GM23338 (cell line): ENCODE results near the gene NUMB. TPM values are rescaled to one million over a fixed set of nuclear protein-coding genes. Genes with fewer than 3 reads are reported as not detected.

Experiments
- ATAC-seq: fragments of 200-7000 bp; cut with Tn5 transposase; 3 replicates; pipeline ENCODE4 v1.9.1; 2020
- DNase-seq: peaks from one replicate; pipeline ENCODE4 v3.0.0-alpha.2; 2015; ENCODE audit warnings: low spot score
- H2AFZ ChIP-seq: fragments of 200-600 bp; sonication (generic); 2 replicates; pipeline ENCODE4 v1.8.0; 2016; ENCODE audit warnings: antibody characterized with exemption, mild to moderate bottlenecking, moderate library complexity
- H3F3A ChIP-seq: fragments of 200-600 bp; sonication (generic); replicated peaks from 2 replicates; pipeline ENCODE4 v1.8.0; 2017; ENCODE audit warnings: antibody characterized with exemption, mixed run types, low read depth
- H3K27ac ChIP-seq: fragments of 200-600 bp; sonication (generic); 2 replicates; pipeline ENCODE4 v1.6.1; 2016; ENCODE audit warnings: low read depth
- H3K27me3 ChIP-seq: fragments of 200-600 bp; sonication (generic); 2 replicates; pipeline ENCODE4 v1.8.0; 2016; ENCODE audit warnings: mild to moderate bottlenecking, mixed run types, moderate library complexity; ENCODE audit not compliant: insufficient read depth
- H3K36me3 ChIP-seq: fragments of 200-600 bp; sonication (generic); 2 replicates; pipeline ENCODE4 v1.8.0; 2016; ENCODE audit warnings: mild to moderate bottlenecking; ENCODE audit not compliant: insufficient read depth
- H3K4me1 ChIP-seq: fragments of 200-600 bp; sonication (generic); 2 replicates; pipeline ENCODE4 v1.8.0; 2016; ENCODE audit warnings: mild to moderate bottlenecking, moderate library complexity; ENCODE audit not compliant: insufficient read depth
- H3K4me2 ChIP-seq: fragments of 200-600 bp; sonication (generic); 2 replicates; pipeline ENCODE4 v1.7.1; 2017; ENCODE audit warnings: mixed run types
- H3K4me3 ChIP-seq: fragments of 200-600 bp; sonication (generic); 2 replicates; pipeline ENCODE4 v1.6.1; 2016; ENCODE audit warnings: mixed run types
- H3K79me2 ChIP-seq: fragments of 200-600 bp; sonication (generic); replicated peaks from 2 replicates; pipeline ENCODE4 v1.8.0; 2017; ENCODE audit warnings: mild to moderate bottlenecking; ENCODE audit not compliant: insufficient read depth
- H3K9me2 ChIP-seq: fragments of 200-600 bp; sonication (generic); 2 replicates; pipeline ENCODE4 v1.8.0; 2017; ENCODE audit not compliant: insufficient read depth
- H4K20me1 ChIP-seq: fragments of 200-600 bp; sonication (generic); replicated peaks from 2 replicates; pipeline ENCODE4 v1.8.0; 2017; ENCODE audit warnings: mild to moderate bottlenecking; ENCODE audit not compliant: insufficient read depth
- H3K27ac Mint-ChIP-seq: 2 replicates; pipeline ENCODE4 v1.8.0; 2020; ENCODE audit warnings: inconsistent platforms, mild to moderate bottlenecking, moderate library complexity, mixed read lengths
- H3K27me3 Mint-ChIP-seq: 3 replicates; pipeline ENCODE4 v1.8.0; 2022; ENCODE audit warnings: low read depth, mild to moderate bottlenecking, moderate library complexity, mixed read lengths, inconsistent platforms; ENCODE audit not compliant: insufficient read depth, poor library complexity
- H3K36me3 Mint-ChIP-seq: 3 replicates; pipeline ENCODE4 v1.8.0; 2021; ENCODE audit warnings: low read depth, mild to moderate bottlenecking, inconsistent platforms, moderate library complexity, mixed read lengths
- H3K4me1 Mint-ChIP-seq: 3 replicates; pipeline ENCODE4 v1.8.0; 2020; ENCODE audit warnings: mild to moderate bottlenecking, inconsistent platforms, mixed read lengths
- H3K4me3 Mint-ChIP-seq: 3 replicates; pipeline ENCODE4 v1.8.0; 2021; ENCODE audit warnings: moderate library complexity, mild to moderate bottlenecking, inconsistent platforms, mixed read lengths
- H3K9me3 Mint-ChIP-seq: 3 replicates; pipeline ENCODE4 v1.8.0; 2020; ENCODE audit warnings: moderate library complexity, mild to moderate bottlenecking, inconsistent platforms, mixed read lengths
- CREB1 ChIP-seq: fragments of 250-450 bp; sonication (Bioruptor Pico); IDR thresholded peaks from 2 replicates; pipeline ENCODE4 v1.5.0; 2020; ENCODE audit warnings: low read depth, mild to moderate bottlenecking, moderate library complexity
- EZH2 ChIP-seq: fragments of 200-600 bp; sonication (generic); IDR thresholded peaks from one replicate; pipeline ENCODE4 v1.8.0; 2017; ENCODE audit warnings: antibody characterized with exemption, mild to moderate bottlenecking, low read depth; ENCODE audit not compliant: unreplicated experiment
- EZH2phosphoT487 ChIP-seq: fragments of 200-600 bp; sonication (generic); IDR thresholded peaks from one replicate; pipeline ENCODE4 v1.8.1; 2018; ENCODE audit warnings: antibody characterized with exemption; ENCODE audit not compliant: unreplicated experiment
- JUNB ChIP-seq: IDR thresholded peaks from one replicate; pipeline ENCODE4 v1.6.1; 2016; ENCODE audit warnings: antibody characterized with exemption; ENCODE audit not compliant: unreplicated experiment
- NANOG ChIP-seq: IDR thresholded peaks from 2 replicates; pipeline ENCODE4 v1.6.1; 2016; ENCODE audit warnings: antibody characterized with exemption, borderline replicate concordance
- POLR2AphosphoS5 ChIP-seq: IDR thresholded peaks from 2 replicates; pipeline ENCODE4 v1.6.1; 2016; ENCODE audit warnings: antibody characterized with exemption, low read depth
- REST ChIP-seq: IDR thresholded peaks from one replicate; pipeline ENCODE4 v1.6.1; 2018; ENCODE audit warnings: antibody characterized with exemption; ENCODE audit not compliant: unreplicated experiment
- STAT1 ChIP-seq: IDR thresholded peaks from one replicate; pipeline ENCODE4 v1.6.1; 2016; ENCODE audit warnings: antibody characterized with exemption; ENCODE audit not compliant: unreplicated experiment
- ZNF331 ChIP-seq: fragments of 250-450 bp; sonication (Bioruptor Pico); IDR thresholded peaks from 2 replicates; pipeline ENCODE4 v1.5.0; 2020; ENCODE audit warnings: low read depth, mild to moderate bottlenecking, moderate library complexity
- polyA plus RNA-seq: library from polyadenylated mRNA; unstranded; fragments of >200 nt; fragmentation: Nextera tagmentation; extraction: Ambion mirVana; gene quantifications from 2 replicates; pipeline ENCODE4 v1.2.1, GENCODE V29; 2016
- total RNA-seq: library from RNA; depleted of rRNA; stranded (reverse); fragments of >200 nt; shearing (Covaris generic); gene quantifications from 2 replicates; pipeline ENCODE4 v1.2.3, GENCODE V29; 2014
- TF ChIP-seq, protein P1 (sequence below), 2 experiments: fragments of 200-600 bp in 1 of 2; sonication (generic) in 1 of 2; conservative IDR thresholded peaks; 2 replicates each; pipeline versions ENCODE4 v1.5.1 to v1.6.1; 2016 to 2017; ENCODE audit warnings: antibody characterized with exemption in 2 of 2, low read depth in 2 of 2, mild to moderate bottlenecking in 2 of 2, moderate library complexity in 1 of 2
- TF ChIP-seq, protein P2 (sequence below): IDR thresholded peaks from 2 replicates; pipeline ENCODE4 v1.6.1; 2016; ENCODE audit warnings: antibody characterized with exemption

NUMB gene
- total and polyA plus RNA-seq, 2 experiments from 2014 or later: 32.1 to 36.7 TPM

- Histone ChIP-seq H3F3A (peaks cover 15% of the 10 kb centered on the region; the same call in 1 of the 2 replicates), H3K27ac (no peak overlapping the region), H4K20me1 (peaks cover 8% of the 10 kb centered on the region; the same call in 1 of the 2 replicates), H2AFZ (no peak overlapping the region), H3K4me2 (no peak overlapping the region), H3K4me3 (no peak overlapping the region), H3K9me2 (no peaks in the 10 kb centered on the region), H3K4me1 (peaks cover 10% of the 10 kb centered on the region), H3K36me3 (peaks cover 5% of the 10 kb centered on the region; the same call in 1 of the 2 replicates), H3K27me3 (no peaks in the 10 kb centered on the region), H3K79me2 (no peaks in the 10 kb centered on the region)
- TF ChIP-seq ZNF331 (CRISPR knock-in tag) (no peak), STAT1 (no peak), CREB1 (CRISPR knock-in tag) (no peak), NANOG (no peak), JUNB (no peak), EZH2phosphoT487 (no peak), POLR2AphosphoS5 (no peak)
- TF ChIP-seq, protein P1, sequence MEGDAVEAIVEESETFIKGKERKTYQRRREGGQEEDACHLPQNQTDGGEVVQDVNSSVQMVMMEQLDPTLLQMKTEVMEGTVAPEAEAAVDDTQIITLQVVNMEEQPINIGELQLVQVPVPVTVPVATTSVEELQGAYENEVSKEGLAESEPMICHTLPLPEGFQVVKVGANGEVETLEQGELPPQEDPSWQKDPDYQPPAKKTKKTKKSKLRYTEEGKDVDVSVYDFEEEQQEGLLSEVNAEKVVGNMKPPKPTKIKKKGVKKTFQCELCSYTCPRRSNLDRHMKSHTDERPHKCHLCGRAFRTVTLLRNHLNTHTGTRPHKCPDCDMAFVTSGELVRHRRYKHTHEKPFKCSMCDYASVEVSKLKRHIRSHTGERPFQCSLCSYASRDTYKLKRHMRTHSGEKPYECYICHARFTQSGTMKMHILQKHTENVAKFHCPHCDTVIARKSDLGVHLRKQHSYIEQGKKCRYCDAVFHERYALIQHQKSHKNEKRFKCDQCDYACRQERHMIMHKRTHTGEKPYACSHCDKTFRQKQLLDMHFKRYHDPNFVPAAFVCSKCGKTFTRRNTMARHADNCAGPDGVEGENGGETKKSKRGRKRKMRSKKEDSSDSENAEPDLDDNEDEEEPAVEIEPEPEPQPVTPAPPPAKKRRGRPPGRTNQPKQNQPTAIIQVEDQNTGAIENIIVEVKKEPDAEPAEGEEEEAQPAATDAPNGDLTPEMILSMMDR (conservative IDR thresholded peaks at IDR 0.05; ENCODE audit: low read depth in 2 of 2): no peak
- H3K4me3 Mint-ChIP-seq: no peak overlapping the region
- ATAC-seq (no peak), DNase-seq (no peak)
- H3K27me3 Mint-ChIP-seq: peaks cover 2% of the 10 kb centered on the region
- no peak overlapping the region for H3K27ac Mint-ChIP-seq
- peaks cover 29% of the 10 kb centered on the region for H3K36me3 Mint-ChIP-seq
- H3K4me1 Mint-ChIP-seq: peaks cover 14% of the 10 kb centered on the region
- H3K9me3 Mint-ChIP-seq: no peaks in the 10 kb centered on the region
These were observed 186.0 kb downstream of the NUMB start for GRCh38 chr14:73272393-73272792.

DNA sequence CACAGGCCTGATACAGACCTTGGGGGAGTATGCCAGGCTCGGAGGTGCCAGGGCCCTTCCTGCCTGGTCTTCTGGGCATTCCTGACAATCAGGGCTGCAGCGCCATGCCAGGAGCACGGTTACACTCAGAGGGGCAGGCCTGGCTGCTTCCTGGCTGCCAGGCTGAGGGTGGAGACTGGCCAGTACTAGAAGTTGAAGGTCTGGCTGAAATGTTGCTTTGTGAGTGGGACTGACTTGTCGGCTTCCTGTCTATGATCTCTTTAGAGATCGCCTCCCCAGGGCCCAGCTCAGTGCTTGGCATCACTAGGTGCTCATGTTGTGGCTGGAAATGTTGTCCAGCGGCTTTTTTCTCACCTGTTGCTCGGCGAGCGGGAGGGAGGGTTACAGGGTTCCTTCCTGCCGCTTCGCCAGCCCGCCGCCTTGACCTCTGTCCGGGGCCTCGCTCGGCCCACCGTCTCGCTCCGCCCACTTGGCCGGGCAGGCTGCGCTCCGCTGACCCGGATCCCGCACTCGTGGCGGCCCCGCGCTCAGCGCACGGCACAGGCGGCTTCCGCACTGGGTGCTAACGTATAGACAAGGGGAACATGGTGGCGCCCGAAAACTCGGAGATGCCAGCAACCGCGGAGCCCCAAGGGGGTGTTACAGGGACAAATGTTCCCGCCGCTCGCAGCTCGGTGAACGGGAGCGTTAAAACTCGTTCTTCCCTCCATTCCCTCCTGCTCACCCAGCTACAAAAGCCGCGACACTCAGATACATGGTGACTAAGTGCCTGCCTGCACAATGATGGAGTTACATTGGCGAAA lies 188.4 kb downstream of the NUMB start:
- Histone ChIP-seq H3K4me1 (peaks cover 4% of the 10 kb centered on the region), H3K9me2 (no peaks in the 10 kb centered on the region), H4K20me1 (peaks cover 6% of the 10 kb centered on the region; the same call in 1 of the 2 replicates), H3K79me2 (no peaks in the 10 kb centered on the region), H3K27me3 (no peaks in the 10 kb centered on the region), H3K27ac (no peak overlapping the region), H3F3A (peaks cover 12% of the 10 kb centered on the region; the same call in 1 of the 2 replicates), H3K36me3 (peaks cover 5% of the 10 kb centered on the region; the same call in 1 of the 2 replicates), H2AFZ (peak overlapping the region; percentile 82; the same call in 1 of the 2 replicates), H3K4me2 (peak overlapping the region; percentile 79), H3K4me3 (peak overlapping the region; percentile 58)
- ATAC-seq: peak; percentile 85
- Mint-ChIP-seq H3K4me1 (peaks cover 5% of the 10 kb centered on the region), H3K27ac (no peak overlapping the region), H3K4me3 (peak overlapping the region; percentile 68), H3K36me3 (peaks cover 22% of the 10 kb centered on the region), H3K9me3 (no peaks in the 10 kb centered on the region), H3K27me3 (peaks cover 2% of the 10 kb centered on the region)
- DNase-seq: peak; percentile 78
- TF ChIP-seq EZH2: no peak
- no peak for TF ChIP-seq REST
- no peak for TF ChIP-seq CREB1 (CRISPR knock-in tag)
- TF ChIP-seq, protein P2, sequence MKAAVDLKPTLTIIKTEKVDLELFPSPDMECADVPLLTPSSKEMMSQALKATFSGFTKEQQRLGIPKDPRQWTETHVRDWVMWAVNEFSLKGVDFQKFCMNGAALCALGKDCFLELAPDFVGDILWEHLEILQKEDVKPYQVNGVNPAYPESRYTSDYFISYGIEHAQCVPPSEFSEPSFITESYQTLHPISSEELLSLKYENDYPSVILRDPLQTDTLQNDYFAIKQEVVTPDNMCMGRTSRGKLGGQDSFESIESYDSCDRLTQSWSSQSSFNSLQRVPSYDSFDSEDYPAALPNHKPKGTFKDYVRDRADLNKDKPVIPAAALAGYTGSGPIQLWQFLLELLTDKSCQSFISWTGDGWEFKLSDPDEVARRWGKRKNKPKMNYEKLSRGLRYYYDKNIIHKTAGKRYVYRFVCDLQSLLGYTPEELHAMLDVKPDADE: no peak; the same call in 1 of the 2 replicates
